ENCODE results near the gene CORT.

DNA sequence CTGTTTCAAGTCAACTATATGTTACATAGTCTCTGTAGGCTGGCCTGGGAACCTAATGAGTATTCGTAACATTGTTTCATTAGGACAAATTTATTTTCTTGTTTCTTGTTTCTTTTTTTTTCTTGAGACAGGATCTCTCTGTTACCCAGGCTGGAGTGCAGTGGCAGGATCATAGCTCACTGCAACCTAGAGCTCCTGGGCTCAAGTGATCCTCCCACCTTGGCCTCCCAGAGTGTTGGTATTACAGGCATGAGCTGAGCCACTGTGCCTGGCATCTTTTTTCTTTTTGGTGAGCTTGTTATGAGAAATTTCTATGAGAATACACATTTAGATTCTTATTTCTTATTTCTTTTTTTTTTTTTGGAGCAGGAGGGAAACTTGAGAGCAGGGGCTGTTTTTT lies 12.8 kb upstream of the CORT start:
- TF ChIP-seq, protein P1, sequence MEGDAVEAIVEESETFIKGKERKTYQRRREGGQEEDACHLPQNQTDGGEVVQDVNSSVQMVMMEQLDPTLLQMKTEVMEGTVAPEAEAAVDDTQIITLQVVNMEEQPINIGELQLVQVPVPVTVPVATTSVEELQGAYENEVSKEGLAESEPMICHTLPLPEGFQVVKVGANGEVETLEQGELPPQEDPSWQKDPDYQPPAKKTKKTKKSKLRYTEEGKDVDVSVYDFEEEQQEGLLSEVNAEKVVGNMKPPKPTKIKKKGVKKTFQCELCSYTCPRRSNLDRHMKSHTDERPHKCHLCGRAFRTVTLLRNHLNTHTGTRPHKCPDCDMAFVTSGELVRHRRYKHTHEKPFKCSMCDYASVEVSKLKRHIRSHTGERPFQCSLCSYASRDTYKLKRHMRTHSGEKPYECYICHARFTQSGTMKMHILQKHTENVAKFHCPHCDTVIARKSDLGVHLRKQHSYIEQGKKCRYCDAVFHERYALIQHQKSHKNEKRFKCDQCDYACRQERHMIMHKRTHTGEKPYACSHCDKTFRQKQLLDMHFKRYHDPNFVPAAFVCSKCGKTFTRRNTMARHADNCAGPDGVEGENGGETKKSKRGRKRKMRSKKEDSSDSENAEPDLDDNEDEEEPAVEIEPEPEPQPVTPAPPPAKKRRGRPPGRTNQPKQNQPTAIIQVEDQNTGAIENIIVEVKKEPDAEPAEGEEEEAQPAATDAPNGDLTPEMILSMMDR (conservative IDR thresholded peaks at IDR 0.05; ENCODE audit: low read length) = no peak
- TF ChIP-seq EZH2phosphoT487 (IDR thresholded peaks at IDR 0.05; ENCODE audit: borderline replicate concordance, low read depth, low read length) = no peak

All from OCI-LY7 (cell line).